ENCODE data around the gene SOX15. TPM values are rescaled to one million over a fixed set of nuclear protein-coding genes. Genes with fewer than 3 reads are reported as not detected.
A peak's percentile ranks its signal among the peaks of the same experiment; 100 is the strongest.

Gene SOX15
- total RNA-seq, 1 donor from 2014 or later, result 1.9 TPM

- DNase-seq (ENCODE audit: low spot score), result peak; percentile 79
These were observed 31.9 kb downstream of the SOX15 start for GRCh38 chr17:7557775-7558543.

DNA sequence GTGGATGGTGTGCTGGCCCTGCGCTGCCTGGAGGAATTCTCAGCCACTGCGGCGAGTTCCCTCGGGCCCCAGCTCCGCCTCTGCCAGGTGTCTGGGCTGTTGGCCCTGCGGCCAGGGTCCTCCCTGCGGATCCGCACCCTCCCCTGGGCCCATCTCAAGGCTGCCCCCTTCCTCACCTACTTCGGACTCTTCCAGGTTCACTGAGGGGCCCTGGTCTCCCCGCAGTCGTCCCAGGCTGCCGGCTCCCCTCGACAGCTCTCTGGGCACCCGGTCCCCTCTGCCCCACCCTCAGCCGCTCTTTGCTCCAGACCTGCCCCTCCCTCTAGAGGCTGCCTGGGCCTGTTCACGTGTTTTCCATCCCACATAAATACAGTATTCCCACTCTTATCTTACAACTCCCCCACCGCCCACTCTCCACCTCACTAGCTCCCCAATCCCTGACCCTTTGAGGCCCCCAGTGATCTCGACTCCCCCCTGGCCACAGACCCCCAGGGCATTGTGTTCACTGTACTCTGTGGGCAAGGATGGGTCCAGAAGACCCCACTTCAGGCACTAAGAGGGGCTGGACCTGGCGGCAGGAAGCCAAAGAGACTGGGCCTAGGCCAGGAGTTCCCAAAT, 32.6 kb downstream of the SOX15 start:
- DNase-seq (ENCODE audit: low spot score), result no peak

GRCh38 chr17:7556627-7557026, 33.3 kb downstream of the SOX15 start:
- DNase-seq (ENCODE audit: low spot score), result no peak

DNA sequence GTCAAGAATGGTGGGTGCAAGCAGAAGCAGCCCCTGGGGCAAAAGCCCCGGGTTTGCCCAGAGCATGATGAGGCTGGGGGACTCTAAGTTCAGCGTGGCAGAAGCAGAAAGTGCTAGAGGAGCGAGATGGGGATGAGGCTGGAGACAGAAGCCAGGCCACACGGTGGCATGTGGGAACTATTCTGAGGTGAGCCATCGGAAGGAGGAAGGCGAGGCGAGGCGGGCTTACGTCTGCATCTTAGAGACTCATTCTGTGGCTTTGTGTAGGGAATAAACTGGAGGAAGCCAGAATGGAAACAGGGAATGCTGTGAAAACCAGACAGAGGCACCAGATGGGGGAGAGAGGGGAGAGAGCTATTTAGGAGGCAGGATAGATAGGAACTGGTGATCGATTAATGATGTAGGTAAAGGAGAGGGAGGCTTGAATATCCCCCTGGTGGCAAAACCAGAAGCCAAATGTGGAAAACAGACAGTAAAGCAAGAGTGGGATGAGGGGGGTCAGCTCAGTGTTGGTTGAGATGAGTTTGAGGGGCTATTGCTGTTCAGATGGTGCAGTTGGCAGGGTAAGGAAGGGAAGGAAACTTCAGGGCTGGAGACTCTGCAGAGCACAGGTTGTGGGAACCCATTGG, 34.5 kb downstream of the SOX15 start:
- no peak for DNase-seq (ENCODE audit: low spot score)

DNA sequence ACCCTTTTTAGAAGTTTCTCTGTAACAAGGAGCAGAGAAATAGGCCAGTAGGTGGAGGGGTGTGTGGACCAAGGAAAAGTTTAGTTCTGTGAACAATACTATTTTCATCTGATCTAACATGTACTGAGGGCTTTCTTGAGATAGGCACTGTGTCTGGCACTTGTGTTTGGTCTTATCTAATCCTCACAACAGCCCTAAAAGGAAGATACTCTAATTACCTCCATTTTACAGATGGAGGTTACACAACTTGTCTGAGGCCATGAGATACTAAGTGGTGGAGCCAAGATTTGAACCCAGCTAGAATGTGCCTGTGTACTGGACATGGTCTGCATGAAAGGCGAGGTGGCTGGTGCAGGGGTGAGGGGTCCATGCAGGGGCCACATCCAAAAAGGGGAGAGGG, 36.5 kb downstream of the SOX15 start:
- DNase-seq (ENCODE audit: low spot score), result no peak

DNA sequence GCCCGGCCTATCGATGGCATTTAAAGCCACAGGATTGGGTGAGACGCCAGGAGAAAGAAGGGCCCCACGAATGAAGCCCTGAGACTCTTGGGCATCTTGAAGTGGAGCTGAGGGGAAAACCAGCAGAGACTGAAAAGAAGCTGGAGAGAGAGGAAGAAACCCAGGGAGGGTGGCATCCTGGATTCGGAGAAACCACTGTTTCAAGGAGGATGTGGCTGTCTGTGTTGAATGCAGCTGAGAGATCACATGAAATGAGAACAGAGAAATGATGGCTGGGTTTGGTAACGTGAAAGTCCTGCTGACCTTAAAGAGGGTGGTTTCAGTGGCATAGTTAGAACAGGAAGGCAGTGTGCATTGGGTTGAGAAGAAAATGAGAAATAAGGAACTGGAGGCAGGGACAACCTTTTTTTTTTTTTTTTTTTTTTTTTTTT, 37.3 kb downstream of the SOX15 start:
- peak; percentile 39 for DNase-seq (ENCODE audit: low spot score)

- DNase-seq (ENCODE audit: low spot score), result no peak
These were observed 38.5 kb downstream of the SOX15 start for GRCh38 chr17:7551396-7551795.

DNA sequence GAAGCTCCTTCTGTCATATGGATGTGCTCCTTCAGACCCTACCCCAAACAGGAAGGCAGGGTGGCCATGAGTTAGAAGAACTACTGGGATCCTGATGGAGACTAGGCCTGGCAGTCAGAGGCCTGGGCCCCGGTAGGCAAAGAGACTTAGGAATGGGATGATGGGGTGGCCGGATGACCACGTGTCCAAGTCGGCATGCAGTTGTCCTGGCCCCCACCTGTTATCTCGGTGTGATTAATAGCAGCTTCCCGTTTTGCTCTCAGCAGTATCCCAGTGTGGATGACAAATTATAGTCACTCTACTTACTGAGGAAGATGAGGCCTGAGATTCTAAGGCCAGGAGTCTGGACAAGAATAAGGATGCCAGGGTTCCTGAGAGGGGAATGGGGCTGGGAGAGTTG, 39.5 kb downstream of the SOX15 start:
- no peak for DNase-seq (ENCODE audit: low spot score)

DNA sequence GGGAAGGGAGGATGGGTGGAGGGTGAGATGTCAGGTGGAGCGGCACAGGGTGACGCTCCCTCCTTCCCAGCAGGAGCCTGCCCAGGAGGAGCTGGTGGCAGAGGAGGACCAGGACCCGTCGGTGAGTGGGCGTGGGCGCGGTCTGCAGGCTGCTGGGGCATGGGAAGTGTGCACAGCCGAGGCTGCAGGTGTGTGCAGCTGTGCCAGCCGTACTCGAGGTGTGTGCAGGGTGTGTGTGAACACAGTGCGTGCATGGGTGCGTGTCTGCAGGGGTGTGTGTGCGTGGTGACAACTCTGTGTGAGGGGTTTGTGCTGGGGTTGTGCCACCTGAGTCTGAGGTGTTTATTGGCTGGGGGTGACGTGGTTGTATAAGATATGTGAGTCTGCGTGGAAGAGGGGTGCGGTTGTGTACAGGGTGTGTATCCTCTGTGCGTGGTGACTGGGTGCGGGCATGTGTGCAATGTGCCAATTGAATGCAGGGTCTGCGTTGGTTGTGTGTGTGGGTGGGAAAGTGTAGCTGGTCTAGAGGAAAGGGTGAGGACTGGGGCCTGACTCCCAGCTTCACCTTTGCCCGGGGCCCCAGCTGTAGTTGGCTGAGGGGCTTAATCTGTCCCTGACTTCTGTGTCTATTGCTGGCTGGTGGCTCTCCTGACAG, 40.4 kb downstream of the SOX15 start:
- DNase-seq (ENCODE audit: low spot score), result no peak

DNA sequence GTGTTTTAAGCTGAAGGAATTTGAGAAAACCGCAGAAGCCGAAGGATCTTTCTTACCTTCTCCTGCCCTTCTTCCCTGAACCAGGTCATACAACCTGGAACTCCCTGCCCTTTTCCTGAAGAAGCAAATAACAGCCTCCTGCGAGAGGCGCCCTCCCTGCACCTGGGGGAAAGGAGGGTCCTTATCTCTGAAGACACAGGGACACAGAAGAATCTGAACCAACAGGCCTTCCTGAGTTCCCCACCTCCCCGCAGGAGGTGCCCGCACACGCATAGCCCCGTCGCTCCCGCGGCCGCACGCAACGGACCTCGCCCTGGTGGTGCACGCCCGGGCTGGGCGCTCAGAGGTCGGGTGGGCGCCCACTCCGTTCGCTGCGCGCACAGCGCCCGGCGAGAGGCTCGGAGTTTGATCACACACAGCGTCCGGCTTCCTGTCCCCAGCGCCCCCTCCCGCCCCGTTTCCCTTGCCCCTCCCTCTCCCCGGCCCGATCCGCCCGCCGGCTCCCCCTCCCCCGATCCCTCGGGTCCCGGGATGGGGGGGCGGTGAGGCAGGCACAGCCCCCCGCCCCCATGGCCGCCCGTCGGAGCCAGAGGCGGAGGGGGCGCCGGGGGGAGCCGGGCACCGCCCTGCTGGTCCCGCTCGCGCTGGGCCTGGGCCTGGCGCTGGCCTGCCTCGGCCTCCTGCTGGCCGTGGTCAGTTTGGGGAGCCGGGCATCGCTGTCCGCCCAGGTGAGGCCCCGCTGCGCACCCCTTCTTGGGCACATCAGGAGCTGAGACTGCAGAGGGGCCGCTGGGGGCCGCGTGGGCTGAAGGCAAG, 41.1 kb downstream of the SOX15 start, which contains the start of gene TNFSF12:
Gene TNFSF12 (plus strand): TSS at position 474 of the 816 bp plus-strand sequence. CDS start 96 bp downstream, at position 570.
- peak; percentile 46 for DNase-seq (ENCODE audit: low spot score)

- no peak for DNase-seq (ENCODE audit: low spot score)
These were observed 45.0 kb downstream of the SOX15 start for GRCh38 chr17:7544911-7545310.

GRCh38 chr17:7541074-7541621, 48.7 kb downstream of the SOX15 start:
- no peak for DNase-seq (ENCODE audit: low spot score)

- no peak for DNase-seq (ENCODE audit: low spot score)
These were observed 50.9 kb downstream of the SOX15 start for GRCh38 chr17:7538891-7539545.

Other genes with a start within 250 kb of the SOX15 start
- 18.3 TPM for gene KCTD11, start 237.9 kb downstream of the SOX15 start, total RNA-seq (ENCODE audit: insufficient read depth, low replicate concordance)
- not detected for gene TMEM95, start 234.9 kb downstream of the SOX15 start, total RNA-seq (ENCODE audit: insufficient read depth, low replicate concordance)
- 12.8 TPM for gene TNK1, start 209.0 kb downstream of the SOX15 start, total RNA-seq (ENCODE audit: insufficient read depth, low replicate concordance)
- gene PLSCR3, start 195.6 kb downstream of the SOX15 start, total RNA-seq (ENCODE audit: insufficient read depth, low replicate concordance), result 21.9 TPM
- gene TMEM256, start 186.0 kb downstream of the SOX15 start, total RNA-seq (ENCODE audit: insufficient read depth, low replicate concordance), result 89.3 TPM
- 4.8 TPM for gene NLGN2, start 182.2 kb downstream of the SOX15 start, total RNA-seq (ENCODE audit: insufficient read depth, low replicate concordance)
- gene SPEM1, start 169.8 kb downstream of the SOX15 start, total RNA-seq (ENCODE audit: insufficient read depth, low replicate concordance), result not detected
- not detected for gene SPEM2, start 164.5 kb downstream of the SOX15 start, total RNA-seq (ENCODE audit: insufficient read depth, low replicate concordance)
- 0.96 TPM for gene SPEM3, start 161.2 kb downstream of the SOX15 start, total RNA-seq (ENCODE audit: insufficient read depth, low replicate concordance)
- gene TMEM102, start 154.7 kb downstream of the SOX15 start, total RNA-seq (ENCODE audit: insufficient read depth, low replicate concordance), result 1.9 TPM
- 12.8 TPM for gene FGF11, start 150.6 kb downstream of the SOX15 start, total RNA-seq (ENCODE audit: insufficient read depth, low replicate concordance)
- gene CHRNB1, start 145.0 kb downstream of the SOX15 start, total RNA-seq (ENCODE audit: insufficient read depth, low replicate concordance), result 8.9 TPM
- 18.1 TPM for gene ZBTB4, start 110.5 kb downstream of the SOX15 start, total RNA-seq (ENCODE audit: insufficient read depth, low replicate concordance)
- 0.24 TPM for gene SLC35G6, start 108.6 kb downstream of the SOX15 start, total RNA-seq (ENCODE audit: insufficient read depth, low replicate concordance)
- gene POLR2A, start 105.7 kb downstream of the SOX15 start, total RNA-seq (ENCODE audit: insufficient read depth, low replicate concordance), result 40.7 TPM
- gene TNFSF12, start 41.0 kb downstream of the SOX15 start, total RNA-seq (ENCODE audit: insufficient read depth, low replicate concordance), result 14.9 TPM
- gene TNFSF13, start 31.3 kb downstream of the SOX15 start, total RNA-seq (ENCODE audit: insufficient read depth, low replicate concordance), result 7.7 TPM
- 56.6 TPM for gene SENP3, start 28.2 kb downstream of the SOX15 start, total RNA-seq (ENCODE audit: insufficient read depth, low replicate concordance)
- gene CD68, start 10.5 kb downstream of the SOX15 start, total RNA-seq (ENCODE audit: insufficient read depth, low replicate concordance), result 8.4 TPM
- gene MPDU1, start 6.2 kb downstream of the SOX15 start, total RNA-seq (ENCODE audit: insufficient read depth, low replicate concordance), result 38.0 TPM
- 32.7 TPM for gene FXR2, start 24.8 kb upstream of the SOX15 start, total RNA-seq (ENCODE audit: insufficient read depth, low replicate concordance)
- 39.7 TPM for gene SAT2, start 37.7 kb upstream of the SOX15 start, total RNA-seq (ENCODE audit: insufficient read depth, low replicate concordance)
- gene SHBG, start 40.0 kb upstream of the SOX15 start, total RNA-seq (ENCODE audit: insufficient read depth, low replicate concordance), result 3.9 TPM
- gene ATP1B2, start 60.8 kb upstream of the SOX15 start, total RNA-seq (ENCODE audit: insufficient read depth, low replicate concordance), result 2.6 TPM
- gene TP53, start 97.4 kb upstream of the SOX15 start, total RNA-seq (ENCODE audit: insufficient read depth, low replicate concordance), result 9.6 TPM
- gene WRAP53, start 98.4 kb upstream of the SOX15 start, total RNA-seq (ENCODE audit: insufficient read depth, low replicate concordance), result 2.4 TPM
- 1.9 TPM for gene EFNB3, start 115.1 kb upstream of the SOX15 start, total RNA-seq (ENCODE audit: insufficient read depth, low replicate concordance)
- gene DNAH2, start 127.7 kb upstream of the SOX15 start, total RNA-seq (ENCODE audit: insufficient read depth, low replicate concordance), result not detected
- gene KDM6B, start 244.1 kb upstream of the SOX15 start, total RNA-seq (ENCODE audit: insufficient read depth, low replicate concordance), result 0.48 TPM

All from umbilical cord (tissue), 2 donors.